A673 (cell line): Measurements from ENCODE around the gene MICAL3.

ENCODE experiments used
- CTCF ChIP-seq: fragments of 300-800, 200-600 bp; sonication (generic); conservative IDR thresholded peaks from 2 replicates; pipeline ENCODE4 v1.5.1; 2017; ENCODE audit warnings: low read depth, mild to moderate bottlenecking, antibody characterized with exemption, low read length, moderate library complexity, mixed read lengths
- EZH2 ChIP-seq: fragments of 200-600 bp; sonication (generic); IDR thresholded peaks from 2 replicates; pipeline ENCODE4 v1.6.1; 2017; ENCODE audit warnings: borderline replicate concordance, low read depth, mild to moderate bottlenecking, mixed read lengths, antibody characterized with exemption, low read length; ENCODE audit not compliant: poor library complexity, severe bottlenecking

DNA sequence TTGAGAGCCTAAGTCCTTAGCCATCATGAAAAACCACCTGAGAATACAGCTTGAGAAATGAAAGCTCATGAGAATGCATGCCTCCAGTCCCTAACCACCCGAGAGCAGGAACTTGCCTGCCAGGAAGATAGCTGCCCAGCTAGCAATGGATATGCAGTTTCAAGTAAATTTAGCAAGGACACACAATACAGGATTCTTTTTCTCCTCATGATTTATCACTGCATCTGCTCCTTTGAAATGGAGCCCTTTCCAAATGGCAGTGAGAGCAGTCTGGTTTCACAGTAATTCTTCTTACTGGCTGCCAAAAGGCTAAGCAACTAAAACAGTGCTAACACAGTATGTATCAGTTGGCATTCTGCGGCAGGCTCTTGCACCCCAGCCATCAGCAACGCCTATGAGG is 109.9 kb downstream of the MICAL3 start:
- TF ChIP-seq CTCF: no peak
- TF ChIP-seq EZH2: no peak
